Measurements from ENCODE around the gene DMXL2. TPM values are rescaled to one million over a fixed set of nuclear protein-coding genes. Genes with fewer than 3 reads are reported as not detected.
A peak's percentile ranks its signal among the peaks of the same experiment; 100 is the strongest.

The DMXL2 gene
- total and polyA plus RNA-seq, 3 donors from 2014 or later = 54.5 to 81.3 (median 64.4) TPM

GRCh38 chr15:51505251-51505650, 117.3 kb downstream of the DMXL2 start:
- Histone ChIP-seq H3K36me3 (ENCODE audit: low read depth, missing control alignments) (no peaks in the 10 kb centered on the region), H3K9me3 (no peaks in the 10 kb centered on the region), H3K27me3 (no peaks in the 10 kb centered on the region), H3K27ac (no peak overlapping the region), H3K4me3 (no peak overlapping the region), H3K4me1 (no peaks in the 10 kb centered on the region)
- DNase-seq = no peak
- intact Hi-C loops (cut with DNase I; ENCODE audit: low total_unique reads) = no loop called here
- TF ChIP-seq POLR2A (IDR thresholded peaks at IDR 0.05) = no peak
- no peak for TF ChIP-seq CTCF (IDR thresholded peaks at IDR 0.05)
- WGBS, 2 donors = 65 to 79% methylated on average over 1 of the region's 1 CpG

- no peaks in the 10 kb centered on the region for H3K9me3 ChIP-seq
- H3K4me1 ChIP-seq = no peaks in the 10 kb centered on the region
- H3K4me3 ChIP-seq = no peak overlapping the region
- TF ChIP-seq POLR2A (IDR thresholded peaks at IDR 0.05) = no peak
- TF ChIP-seq CTCF (IDR thresholded peaks at IDR 0.05) = no peak
- no peak overlapping the region for H3K27ac ChIP-seq
- intact Hi-C loops (cut with DNase I; ENCODE audit: low total_unique reads) = no loop called here
- no peaks in the 10 kb centered on the region for H3K27me3 ChIP-seq
- DNase-seq = no peak
- H3K36me3 ChIP-seq (ENCODE audit: low read depth, missing control alignments) = no peaks in the 10 kb centered on the region
These were observed 119.6 kb downstream of the DMXL2 start for GRCh38 chr15:51503003-51503402.

- intact Hi-C loops (cut with DNase I; ENCODE audit: low total_unique reads) = no loop called here
- Histone ChIP-seq H3K36me3 (ENCODE audit: low read depth, missing control alignments) (no peaks in the 10 kb centered on the region), H3K4me1 (no peaks in the 10 kb centered on the region), H3K4me3 (no peak overlapping the region), H3K27ac (no peak overlapping the region), H3K9me3 (no peaks in the 10 kb centered on the region), H3K27me3 (no peaks in the 10 kb centered on the region)
- DNase-seq = no peak
- no peak for TF ChIP-seq POLR2A (IDR thresholded peaks at IDR 0.05)
- peak in 2 of 3 experiments; percentile 13 to 23 for TF ChIP-seq CTCF (IDR thresholded peaks at IDR 0.05)
- 82 to 83% methylated on average over 5 of the region's 5 CpGs for WGBS, 2 donors
These were observed 123.1 kb downstream of the DMXL2 start for GRCh38 chr15:51499379-51499976.

- Histone ChIP-seq H3K36me3 (ENCODE audit: low read depth, missing control alignments) (no peaks in the 10 kb centered on the region), H3K9me3 (no peaks in the 10 kb centered on the region), H3K27ac (no peak overlapping the region), H3K4me1 (no peaks in the 10 kb centered on the region), H3K4me3 (no peak overlapping the region), H3K27me3 (no peaks in the 10 kb centered on the region)
- TF ChIP-seq POLR2A (IDR thresholded peaks at IDR 0.05) (no peak), CTCF (IDR thresholded peaks at IDR 0.05) (no peak)
- no peak for DNase-seq
- WGBS, 2 donors = 94 to 99% methylated on average over 3 of the region's 3 CpGs
- intact Hi-C loops (cut with DNase I; ENCODE audit: low total_unique reads) = no loop called here
These were observed 124.8 kb downstream of the DMXL2 start for GRCh38 chr15:51497806-51498205.

- Histone ChIP-seq H3K4me3 (no peak overlapping the region), H3K27me3 (no peaks in the 10 kb centered on the region), H3K27ac (no peak overlapping the region), H3K9me3 (no peaks in the 10 kb centered on the region), H3K36me3 (ENCODE audit: low read depth, missing control alignments) (no peaks in the 10 kb centered on the region), H3K4me1 (no peaks in the 10 kb centered on the region)
- no peak for TF ChIP-seq POLR2A (IDR thresholded peaks at IDR 0.05)
- no peak for TF ChIP-seq CTCF (IDR thresholded peaks at IDR 0.05)
- intact Hi-C loops (cut with DNase I; ENCODE audit: low total_unique reads) = no loop called here
- WGBS, 2 donors = 76 to 86% methylated on average over 1 of the region's 1 CpG
- no peak for DNase-seq
These were observed 126.3 kb downstream of the DMXL2 start for GRCh38 chr15:51496246-51496645.
